HEK293 (cell line): ENCODE data around the gene ID1.

ENCODE experiments used
- FEZF1 ChIP-seq: fragments of 450-650 bp; formaldehyde crosslinking; IDR thresholded peaks from 2 replicates; pipeline ENCODE4 v1.5.1; 2016; ENCODE audit warnings: missing biosample characterization, missing genetic modification characterization
- MZF1 ChIP-seq: fragments of 450-650 bp; formaldehyde crosslinking; IDR thresholded peaks from 2 replicates; pipeline ENCODE4 v1.5.1; 2017; ENCODE audit warnings: missing biosample characterization, missing genetic modification characterization, borderline replicate concordance
- REPIN1 ChIP-seq: fragments of 450-650 bp; formaldehyde crosslinking; IDR thresholded peaks from 2 replicates; pipeline ENCODE4 v1.5.1; 2017; ENCODE audit warnings: missing biosample characterization, missing genetic modification characterization, low read depth
- TF ChIP-seq, protein P1 (sequence below): fragments of 450-650 bp; IDR thresholded peaks from 2 replicates; pipeline ENCODE4 v1.5.1; 2018; ENCODE audit warnings: missing biosample characterization, mild to moderate bottlenecking, missing genetic modification characterization
- TF ChIP-seq, protein P2 (sequence below): fragments of 450-650 bp; formaldehyde crosslinking; IDR thresholded peaks from 2 replicates; pipeline ENCODE4 v1.5.1; 2016; ENCODE audit warnings: missing biosample characterization, missing genetic modification characterization

DNA sequence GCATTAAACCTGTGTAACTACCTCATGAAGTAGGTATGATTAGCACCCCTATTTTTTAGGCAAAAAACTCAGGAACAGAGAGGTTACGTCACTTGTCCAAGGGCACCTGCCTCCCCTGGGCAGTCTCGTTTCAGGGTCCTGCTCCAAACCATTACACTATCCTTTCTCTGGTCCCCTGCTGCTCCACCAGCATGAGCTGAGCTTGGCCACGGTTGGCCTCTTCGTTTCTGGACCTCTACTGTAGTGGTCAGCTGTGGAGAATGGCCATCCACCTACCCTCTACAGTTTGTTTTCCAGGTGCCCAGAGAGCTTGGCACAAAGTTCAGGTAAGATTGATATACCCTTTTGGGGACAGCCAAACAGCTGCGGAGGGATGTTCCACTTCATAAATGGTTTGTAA, 49.4 kb downstream of the ID1 start:
- TF ChIP-seq REPIN1 (tag by site-specific recombination) (no peak), FEZF1 (tag by site-specific recombination) (no peak), MZF1 (tag by site-specific recombination) (no peak)
- TF ChIP-seq, protein P1, sequence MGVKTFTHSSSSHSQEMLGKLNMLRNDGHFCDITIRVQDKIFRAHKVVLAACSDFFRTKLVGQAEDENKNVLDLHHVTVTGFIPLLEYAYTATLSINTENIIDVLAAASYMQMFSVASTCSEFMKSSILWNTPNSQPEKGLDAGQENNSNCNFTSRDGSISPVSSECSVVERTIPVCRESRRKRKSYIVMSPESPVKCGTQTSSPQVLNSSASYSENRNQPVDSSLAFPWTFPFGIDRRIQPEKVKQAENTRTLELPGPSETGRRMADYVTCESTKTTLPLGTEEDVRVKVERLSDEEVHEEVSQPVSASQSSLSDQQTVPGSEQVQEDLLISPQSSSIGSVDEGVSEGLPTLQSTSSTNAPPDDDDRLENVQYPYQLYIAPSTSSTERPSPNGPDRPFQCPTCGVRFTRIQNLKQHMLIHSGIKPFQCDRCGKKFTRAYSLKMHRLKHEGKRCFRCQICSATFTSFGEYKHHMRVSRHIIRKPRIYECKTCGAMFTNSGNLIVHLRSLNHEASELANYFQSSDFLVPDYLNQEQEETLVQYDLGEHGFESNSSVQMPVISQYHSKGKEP: no peak
- TF ChIP-seq, protein P2, sequence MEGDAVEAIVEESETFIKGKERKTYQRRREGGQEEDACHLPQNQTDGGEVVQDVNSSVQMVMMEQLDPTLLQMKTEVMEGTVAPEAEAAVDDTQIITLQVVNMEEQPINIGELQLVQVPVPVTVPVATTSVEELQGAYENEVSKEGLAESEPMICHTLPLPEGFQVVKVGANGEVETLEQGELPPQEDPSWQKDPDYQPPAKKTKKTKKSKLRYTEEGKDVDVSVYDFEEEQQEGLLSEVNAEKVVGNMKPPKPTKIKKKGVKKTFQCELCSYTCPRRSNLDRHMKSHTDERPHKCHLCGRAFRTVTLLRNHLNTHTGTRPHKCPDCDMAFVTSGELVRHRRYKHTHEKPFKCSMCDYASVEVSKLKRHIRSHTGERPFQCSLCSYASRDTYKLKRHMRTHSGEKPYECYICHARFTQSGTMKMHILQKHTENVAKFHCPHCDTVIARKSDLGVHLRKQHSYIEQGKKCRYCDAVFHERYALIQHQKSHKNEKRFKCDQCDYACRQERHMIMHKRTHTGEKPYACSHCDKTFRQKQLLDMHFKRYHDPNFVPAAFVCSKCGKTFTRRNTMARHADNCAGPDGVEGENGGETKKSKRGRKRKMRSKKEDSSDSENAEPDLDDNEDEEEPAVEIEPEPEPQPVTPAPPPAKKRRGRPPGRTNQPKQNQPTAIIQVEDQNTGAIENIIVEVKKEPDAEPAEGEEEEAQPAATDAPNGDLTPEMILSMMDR (tag by site-specific recombination): no peak
